Measurements from ENCODE around the gene CALM1. TPM values are rescaled to one million over a fixed set of nuclear protein-coding genes. Genes with fewer than 3 reads are reported as not detected.

CALM1 gene
- total RNA-seq, 1 donor from 2014 or later: 260 TPM

DNA sequence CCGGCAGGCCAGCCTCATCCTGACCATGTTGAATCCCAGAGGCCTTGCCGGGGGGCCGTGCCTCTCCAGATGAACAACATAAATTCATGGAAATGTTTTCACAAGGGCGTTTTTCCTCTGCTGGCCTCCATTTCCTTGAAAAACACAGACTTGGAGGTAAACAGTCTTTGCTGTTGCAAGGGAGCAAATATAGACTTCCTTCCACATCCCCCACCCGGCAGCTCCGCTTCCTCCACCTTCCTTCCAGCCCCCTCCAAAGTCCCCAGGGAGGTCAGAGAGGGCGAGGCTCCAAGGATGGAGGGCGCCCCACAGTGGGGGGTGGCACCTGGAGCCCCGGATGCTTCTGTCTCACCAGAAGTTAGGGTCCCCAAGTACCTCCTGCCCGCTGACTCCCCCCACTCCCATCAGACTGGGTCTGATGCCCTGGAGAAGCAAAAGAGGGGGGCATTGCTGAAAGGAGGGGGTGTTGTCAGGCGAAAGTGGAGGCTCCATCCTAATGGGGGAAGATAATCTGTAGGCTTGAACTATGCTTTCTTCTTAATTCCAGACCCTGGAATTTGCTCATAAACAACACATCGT, 31.1 kb downstream of the CALM1 start:
- DNase-seq (ENCODE audit: extremely low spot score in 2 of 2): peak in 1 of 2 donors; percentile 60
- H3K27me3 ChIP-seq: no peaks in the 10 kb centered on the region
- no peaks in the 10 kb centered on the region for H3K9me3 ChIP-seq
- H3K4me1 ChIP-seq: no peaks in the 10 kb centered on the region
- no peak overlapping the region for H3K27ac ChIP-seq
- intact Hi-C loops (cut with DNase I): no loop called here
- no peak overlapping the region for H3K4me3 ChIP-seq
- no peaks in the 10 kb centered on the region for H3K36me3 ChIP-seq
- TF ChIP-seq POLR2AphosphoS5 (IDR thresholded peaks at IDR 0.05; ENCODE audit: insufficient read depth in 1 of 2, low read depth in 1 of 2) (no peak), POLR2A (IDR thresholded peaks at IDR 0.05) (no peak)
- TF ChIP-seq, protein P1, sequence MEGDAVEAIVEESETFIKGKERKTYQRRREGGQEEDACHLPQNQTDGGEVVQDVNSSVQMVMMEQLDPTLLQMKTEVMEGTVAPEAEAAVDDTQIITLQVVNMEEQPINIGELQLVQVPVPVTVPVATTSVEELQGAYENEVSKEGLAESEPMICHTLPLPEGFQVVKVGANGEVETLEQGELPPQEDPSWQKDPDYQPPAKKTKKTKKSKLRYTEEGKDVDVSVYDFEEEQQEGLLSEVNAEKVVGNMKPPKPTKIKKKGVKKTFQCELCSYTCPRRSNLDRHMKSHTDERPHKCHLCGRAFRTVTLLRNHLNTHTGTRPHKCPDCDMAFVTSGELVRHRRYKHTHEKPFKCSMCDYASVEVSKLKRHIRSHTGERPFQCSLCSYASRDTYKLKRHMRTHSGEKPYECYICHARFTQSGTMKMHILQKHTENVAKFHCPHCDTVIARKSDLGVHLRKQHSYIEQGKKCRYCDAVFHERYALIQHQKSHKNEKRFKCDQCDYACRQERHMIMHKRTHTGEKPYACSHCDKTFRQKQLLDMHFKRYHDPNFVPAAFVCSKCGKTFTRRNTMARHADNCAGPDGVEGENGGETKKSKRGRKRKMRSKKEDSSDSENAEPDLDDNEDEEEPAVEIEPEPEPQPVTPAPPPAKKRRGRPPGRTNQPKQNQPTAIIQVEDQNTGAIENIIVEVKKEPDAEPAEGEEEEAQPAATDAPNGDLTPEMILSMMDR (IDR thresholded peaks at IDR 0.05): no peak

- H3K36me3 ChIP-seq: no peaks in the 10 kb centered on the region
- H3K4me1 ChIP-seq: no peaks in the 10 kb centered on the region
- no peaks in the 10 kb centered on the region for H3K9me3 ChIP-seq
- H3K4me3 ChIP-seq: no peak overlapping the region
- H3K27me3 ChIP-seq: no peaks in the 10 kb centered on the region
- TF ChIP-seq POLR2AphosphoS5 (IDR thresholded peaks at IDR 0.05; ENCODE audit: insufficient read depth in 1 of 2, low read depth in 1 of 2): no peak
- TF ChIP-seq, protein P1 (IDR thresholded peaks at IDR 0.05): no peak
- TF ChIP-seq POLR2A (IDR thresholded peaks at IDR 0.05): no peak
- intact Hi-C loops (cut with DNase I): no loop called here
- no peak overlapping the region for H3K27ac ChIP-seq
- DNase-seq (ENCODE audit: extremely low spot score in 2 of 2): peak in 1 of 2 donors; percentile 71
Observed at GRCh38 chr14:90428676-90429075, 31.8 kb downstream of the CALM1 start.

- no peak for TF ChIP-seq POLR2A (IDR thresholded peaks at IDR 0.05)
- TF ChIP-seq, protein P1 (IDR thresholded peaks at IDR 0.05): no peak
- no peak for TF ChIP-seq POLR2AphosphoS5 (IDR thresholded peaks at IDR 0.05; ENCODE audit: insufficient read depth in 1 of 2, low read depth in 1 of 2)
- intact Hi-C loops (cut with DNase I): no loop called here
- no peak overlapping the region for H3K27ac ChIP-seq
Observed at GRCh38 chr14:90429236-90429635, 32.4 kb downstream of the CALM1 start.

DNA sequence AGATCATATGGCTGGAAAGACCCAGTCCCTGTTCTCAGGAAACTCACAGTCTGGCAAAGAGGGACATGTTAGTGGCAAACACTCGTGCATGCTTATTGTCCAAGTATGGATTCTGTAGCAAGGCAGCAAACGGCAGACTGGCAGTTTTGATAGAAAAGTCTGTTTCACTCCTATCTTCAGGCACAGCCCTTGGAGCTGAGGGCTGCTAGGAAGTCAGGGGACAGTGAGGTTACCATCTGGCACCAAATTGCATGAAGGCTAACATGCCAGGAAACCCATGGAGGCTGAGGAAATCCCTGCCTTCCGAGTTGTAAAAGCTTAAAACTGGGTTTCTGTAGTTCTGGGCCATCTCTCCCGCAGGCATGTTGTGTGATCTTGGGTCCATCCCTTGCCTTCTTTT, 32.9 kb downstream of the CALM1 start:
- Histone ChIP-seq H3K27me3 (no peaks in the 10 kb centered on the region), H3K4me1 (no peaks in the 10 kb centered on the region), H3K36me3 (no peaks in the 10 kb centered on the region), H3K4me3 (no peak overlapping the region), H3K9me3 (no peaks in the 10 kb centered on the region), H3K27ac (no peak overlapping the region)
- intact Hi-C loops (cut with DNase I): no loop called here
- peak in 1 of 2 donors; percentile 56 for DNase-seq (ENCODE audit: extremely low spot score in 2 of 2)
- TF ChIP-seq POLR2A (IDR thresholded peaks at IDR 0.05) (no peak), POLR2AphosphoS5 (IDR thresholded peaks at IDR 0.05; ENCODE audit: insufficient read depth in 1 of 2, low read depth in 1 of 2) (no peak)
- TF ChIP-seq, protein P1 (IDR thresholded peaks at IDR 0.05): no peak

More at GRCh38 chr14:90429236-90429635, 32.4 kb downstream of the CALM1 start:
- Histone ChIP-seq H3K36me3 (no peaks in the 10 kb centered on the region), H3K4me1 (no peaks in the 10 kb centered on the region), H3K9me3 (no peaks in the 10 kb centered on the region), H3K4me3 (no peak overlapping the region), H3K27me3 (no peaks in the 10 kb centered on the region)
- no peak for DNase-seq (ENCODE audit: extremely low spot score in 2 of 2)

- Histone ChIP-seq H3K4me1 (peaks cover under 1% of the 10 kb centered on the region), H3K27me3 (no peaks in the 10 kb centered on the region), H3K9me3 (no peaks in the 10 kb centered on the region), H3K27ac (no peak overlapping the region), H3K4me3 (no peak overlapping the region), H3K36me3 (no peaks in the 10 kb centered on the region)
- no peak for DNase-seq (ENCODE audit: extremely low spot score in 2 of 2)
- no peak for TF ChIP-seq POLR2A (IDR thresholded peaks at IDR 0.05)
- TF ChIP-seq POLR2AphosphoS5 (IDR thresholded peaks at IDR 0.05; ENCODE audit: insufficient read depth in 1 of 2, low read depth in 1 of 2): no peak
- TF ChIP-seq, protein P1 (IDR thresholded peaks at IDR 0.05): no peak
- intact Hi-C loops (cut with DNase I): no loop called here
Observed at GRCh38 chr14:90434370-90435020, 37.7 kb downstream of the CALM1 start.
